Heart right ventricle (tissue), 16 donors: ENCODE measurements around the gene TBC1D17. TPM values are rescaled to one million over a fixed set of nuclear protein-coding genes. Genes with fewer than 3 reads are reported as not detected.

Source experiments
- ATAC-seq, 8 donors: fragments of 200-7000 bp; cut with Tn5 transposase; one replicate each; pipeline ENCODE4 v1.9.1; 2020; ENCODE audit warnings: mild to moderate bottlenecking in 8 of 8, moderate library complexity in 8 of 8, moderate number of reproducible peaks in 1 of 8
- DNase-seq, 2 donors: peaks; one replicate each; pipeline ENCODE4 v3.0.0-alpha.2; 2020
- H3K27ac ChIP-seq, 10 donors: fragments of 200-600 bp; sonication (generic) in 2 of 10; one replicate each; pipeline versions ENCODE4 v1.5.0 to v1.8.0; 2020 to 2022; ENCODE audit warnings: mild to moderate bottlenecking in 3 of 10
- H3K27me3 ChIP-seq, 7 donors: fragments of 200-600 bp; one replicate each; pipeline ENCODE4 v1.8.0; 2021 to 2022; ENCODE audit warnings: mild to moderate bottlenecking in 2 of 7
- H3K36me3 ChIP-seq, 9 donors: fragments of 200-600 bp; sonication (generic) in 1 of 9; one replicate each; pipeline versions ENCODE4 v1.5.0 to v1.8.0; 2020 to 2022; ENCODE audit warnings: mild to moderate bottlenecking in 2 of 9
- H3K4me1 ChIP-seq, 9 donors: fragments of 200-600 bp; sonication (generic) in 1 of 9; one replicate each; pipeline versions ENCODE4 v1.5.0 to v1.8.0; 2020 to 2022; ENCODE audit warnings: mild to moderate bottlenecking in 4 of 9
- H3K4me3 ChIP-seq, 10 donors: fragments of 200-600 bp; sonication (generic) in 2 of 10; one replicate each; pipeline versions ENCODE4 v1.5.0 to v1.8.0; 2020 to 2022; ENCODE audit warnings: mild to moderate bottlenecking in 7 of 10, moderate library complexity in 2 of 10
- H3K9me3 ChIP-seq, 11 donors: fragments of 200-600 bp in 10 of 11; sonication (generic) in 2 of 11; one replicate each; pipeline versions ENCODE4 v1.5.0 to v1.8.0; 2013 to 2022; ENCODE audit warnings: mild to moderate bottlenecking in 2 of 11, control low read depth in 1 of 11, moderate library complexity in 1 of 11
- CTCF ChIP-seq, 9 donors: fragments of 200-600 bp; sonication (generic) in 2 of 9; IDR thresholded peaks; one replicate each; pipeline versions ENCODE4 v1.5.0 to v1.8.0; 2021 to 2022; ENCODE audit warnings: antibody characterized with exemption in 9 of 9, mild to moderate bottlenecking in 5 of 9, moderate library complexity in 1 of 9
- WGBS, 2 donors: extraction: QIAGEN DNeasy Blood & Tissue Kit; methylation state at CpG; one replicate each; pipeline ENCODE4 v1.1.7; 2013; ENCODE audit warnings: inconsistent platforms in 1 of 2; 5-methylcytosine and 5-hydroxymethylcytosine counted together
- intact Hi-C, 10 donors: fragments of 100-400 bp; cut with DNase I; formaldehyde crosslinking; loops; one replicate each; pipeline versions ENCODE4 v1.11.1 to v1.14.2; 2022
- polyA plus RNA-seq, 2 donors: library from polyadenylated mRNA; stranded (reverse); fragments of 200-250 nt; gene quantifications; one replicate each; pipeline ENCODE4 v1.2.3, GENCODE V29; 2013
- total RNA-seq, 10 donors: library from RNA; stranded (reverse); fragmentation: NEBNext Ultra II Directional in 3 of 10; extraction: Animal tissue kit (Norgen Biotek cat#: 25700) in 3 of 10; gene quantifications; one replicate each; pipeline versions ENCODE4 v1.2.1 to v1.2.4, GENCODE V29; 2021 to 2023
- donor health status: Arrhythmogenic right ventricular cardiomyopathy.
- donor health status: ischemic (EF 13 %, LVEDD 7.1; RV severe dilation, severe dysfunction).
- donor health status: healthy with polysubstance abuse.
- donor health status: DM: no; HTN: yes; CAD: no.
- donor health status: DM: no; HTN: no; CAD: no.
- donor health status: ischemic (EF 25% LVEDD 6.9; RV normal size, moderate dysfunction).
- donor health status: ischemic (EF 25% LVEDD 5.7; RV mildly dilated, moderate dysfunction).
- donor health status: healthy.
- donor health status: DM: yes; HTN: yes; CAD: no.
- donor health status: Ischemic cardiomyopathy.
- donor health status: ischemic (EF 35%, LVEDD 5.7; RV mildly dilated, moderate dysfunction).
- donor health status: nonischemic (EF 11% LVEDD 7.7; RV severe dilation, severe dysfunction).
- donor health status: DM: yes; HTN: yes; CAD: no.
- donor health status: PGD.
- donor health status: ischemic (EF 29% LVEDD 5.4; RV normal size, mild dysfunction).
- donor health status: nonischemic (EF 23%, LVEDD 6.1; RV moderate dilation, normal function).

The TBC1D17 gene
- total and polyA plus RNA-seq, 12 donors = 30.4 to 57.9 (median 49.8) TPM

GRCh38 chr19:49844138-49845095 is 33.1 kb upstream of the TBC1D17 start:
- 87 to 90% methylated on average over 18 of the region's 18 CpGs for WGBS, 2 donors
- H3K4me3 ChIP-seq = no peak overlapping the region
- H3K27ac ChIP-seq = no peak overlapping the region
- H3K36me3 ChIP-seq = peaks cover 0 to 25% (median 4%) of the 10 kb centered on the region in 9 donors
- peaks cover 0 to 7% (median 0%) of the 10 kb centered on the region in 11 donors for H3K9me3 ChIP-seq
- no peak for ATAC-seq
- peaks cover 0 to 17% (median 0%) of the 10 kb centered on the region in 9 donors for H3K4me1 ChIP-seq
- no peaks in the 10 kb centered on the region for H3K27me3 ChIP-seq
- no peak for DNase-seq
- no peak for TF ChIP-seq CTCF (IDR thresholded peaks at IDR 0.05)
- intact Hi-C loops = no loop called here

GRCh38 chr19:49845414-49845813 is 32.1 kb upstream of the TBC1D17 start:
- H3K27ac ChIP-seq = no peak overlapping the region
- DNase-seq = no peak
- ATAC-seq = no peak
- H3K4me3 ChIP-seq = no peak overlapping the region
- H3K27me3 ChIP-seq = no peaks in the 10 kb centered on the region
- intact Hi-C loops = no loop called here
- H3K36me3 ChIP-seq = peaks cover 0 to 15% (median 0%) of the 10 kb centered on the region in 9 donors
- TF ChIP-seq CTCF (IDR thresholded peaks at IDR 0.05) = no peak
- H3K4me1 ChIP-seq = peaks cover 0 to 25% (median 6%) of the 10 kb centered on the region in 9 donors
- 66 to 71% methylated on average over 3 of the region's 3 CpGs for WGBS, 2 donors
- H3K9me3 ChIP-seq = peaks cover 0 to 10% (median 0%) of the 10 kb centered on the region in 11 donors

- no peak overlapping the region for H3K27ac ChIP-seq
- no peaks in the 10 kb centered on the region for H3K27me3 ChIP-seq
- no peak overlapping the region for H3K4me3 ChIP-seq
- H3K9me3 ChIP-seq = peaks cover 0 to 10% (median 0%) of the 10 kb centered on the region in 11 donors
- H3K36me3 ChIP-seq = peaks cover 0 to 7% (median 0%) of the 10 kb centered on the region in 9 donors
- intact Hi-C loops = no loop called here
- peaks cover 0 to 25% (median 6%) of the 10 kb centered on the region in 9 donors for H3K4me1 ChIP-seq
- TF ChIP-seq CTCF (IDR thresholded peaks at IDR 0.05) = no peak
- ATAC-seq (no peak), DNase-seq (no peak)
- 73 to 90% methylated on average over 5 of the region's 5 CpGs for WGBS, 2 donors
These were observed 31.1 kb upstream of the TBC1D17 start for GRCh38 chr19:49846408-49846807.

GRCh38 chr19:49847731-49848696 is 29.5 kb upstream of the TBC1D17 start:
- Histone ChIP-seq H3K27ac (no peak overlapping the region), H3K27me3 (no peaks in the 10 kb centered on the region), H3K36me3 (no peaks in the 10 kb centered on the region), H3K4me3 (no peak overlapping the region), H3K4me1 (peaks cover 9 to 40% (median 20%) of the 10 kb centered on the region in 9 donors), H3K9me3 (peaks cover 0 to 10% (median 0%) of the 10 kb centered on the region in 11 donors)
- TF ChIP-seq CTCF (IDR thresholded peaks at IDR 0.05) = no peak
- ATAC-seq (no peak), DNase-seq (no peak)
- intact Hi-C loops = no loop called here
- WGBS, 2 donors = 93% methylated on average over 10 of the region's 10 CpGs
